GM18907 (cell line): Measurements from ENCODE around the gene MBIP.
"Not testable (repeated sequence)": the region's sequence is repeated elsewhere in the genome, so short reads cannot be mapped to it uniquely, and the experiment has no call there.

Source experiments
- ATAC-seq: cut with Tn5 transposase; IDR thresholded peaks from one replicate; pipeline ENCODE4 v1.9.1; 2021; ENCODE audit warnings: mild to moderate bottlenecking, moderate library complexity; ENCODE audit not compliant: unreplicated experiment

MBIP gene

GRCh38 chr14:36320200-36320896, at the start of gene MBIP:
MBIP (minus strand) TSS chr14:36320637; CDS start chr14:36320588, 49 bp downstream.
- peak; percentile 98 for ATAC-seq

GRCh38 chr14:36367985-36368774, 47.7 kb upstream of the MBIP start:
- ATAC-seq: no peak

GRCh38 chr14:36365766-36366165, 45.3 kb upstream of the MBIP start:
- ATAC-seq: no peak

- no peak for ATAC-seq
These were observed 43.3 kb upstream of the MBIP start for GRCh38 chr14:36363704-36364103.

- ATAC-seq: no peak
These were observed 42.2 kb upstream of the MBIP start for GRCh38 chr14:36362648-36363047.

- no peak for ATAC-seq
These were observed 40.9 kb upstream of the MBIP start for GRCh38 chr14:36361210-36361853.

GRCh38 chr14:36356862-36357261, 36.4 kb upstream of the MBIP start:
- ATAC-seq: no peak

- ATAC-seq: no peak
These were observed 25.6 kb upstream of the MBIP start for GRCh38 chr14:36346052-36346451.

GRCh38 chr14:36344211-36344610, 23.8 kb upstream of the MBIP start:
- no peak for ATAC-seq

GRCh38 chr14:36341811-36342210, 21.4 kb upstream of the MBIP start:
- ATAC-seq: not testable (repeated sequence)

GRCh38 chr14:36340276-36340890, 19.9 kb upstream of the MBIP start:
- ATAC-seq: no peak

GRCh38 chr14:36339816-36340215, 19.4 kb upstream of the MBIP start:
- no peak for ATAC-seq

- no peak for ATAC-seq
These were observed 12.7 kb upstream of the MBIP start for GRCh38 chr14:36333119-36333518.

GRCh38 chr14:36327573-36327972, 7.1 kb upstream of the MBIP start:
- not testable (repeated sequence) for ATAC-seq

GRCh38 chr14:36325853-36326252, 5.4 kb upstream of the MBIP start:
- ATAC-seq: no peak

GRCh38 chr14:36324897-36325296, 4.5 kb upstream of the MBIP start:
- ATAC-seq: no peak

- ATAC-seq: peak; percentile 31
These were observed 502 bp upstream of the MBIP start for GRCh38 chr14:36320897-36321381.

- ATAC-seq: no peak
These were observed 588 bp downstream of the MBIP start for GRCh38 chr14:36319899-36320199.

GRCh38 chr14:36317650-36318049, 2.8 kb downstream of the MBIP start:
- no peak for ATAC-seq

GRCh38 chr14:36316131-36316530, 4.3 kb downstream of the MBIP start:
- no peak for ATAC-seq

GRCh38 chr14:36315159-36315853, 5.1 kb downstream of the MBIP start:
- peak; percentile 83 for ATAC-seq
